Measurements from ENCODE around the gene SLC46A3. TPM values are rescaled to one million over a fixed set of nuclear protein-coding genes. Genes with fewer than 3 reads are reported as not detected.

Gene SLC46A3
- total RNA-seq, 2 experiments from 2014 or later, result 4.3 to 10.2 TPM

GRCh38 chr13:28744656-28745055 lies 25.9 kb upstream of the SLC46A3 start:
- H3K9me3 ChIP-seq (ENCODE audit: low read length), result no peaks in the 10 kb centered on the region
- BruUV-seq (replicated peaks), result no TSS peak
- ChIA-PET POLR2A (no interaction called here), CTCF (ENCODE audit: unreplicated experiment) (no interaction called here)
- no peaks in the 10 kb centered on the region for H3K9me2 ChIP-seq (ENCODE audit: insufficient read depth, low read length)
- H2AFZ ChIP-seq (ENCODE audit: low read length), result no peak overlapping the region
- no peak overlapping the region for H3K4me2 ChIP-seq (ENCODE audit: low read length)
- no peak overlapping the region for H3K4me3 ChIP-seq (ENCODE audit: low read depth, low read length, poor library complexity, severe bottlenecking)
- no peaks in the 10 kb centered on the region for H3K79me2 ChIP-seq (ENCODE audit: insufficient read depth, low read depth, low read length)
- no peaks in the 10 kb centered on the region for H3K4me1 ChIP-seq (ENCODE audit: insufficient read depth, low read length, poor library complexity, severe bottlenecking)
- no peak overlapping the region for H3K27ac ChIP-seq (ENCODE audit: low read depth, low read length, poor library complexity, severe bottlenecking)
- no peaks in the 10 kb centered on the region for H3K36me3 ChIP-seq (ENCODE audit: insufficient read depth, low read length)
- intact Hi-C loops (cut with micrococcal nuclease; ENCODE audit: unreplicated experiment), result no loop called here
- no peak for DNase-seq (ENCODE audit: low spot score)
- TF ChIP-seq, protein P1, sequence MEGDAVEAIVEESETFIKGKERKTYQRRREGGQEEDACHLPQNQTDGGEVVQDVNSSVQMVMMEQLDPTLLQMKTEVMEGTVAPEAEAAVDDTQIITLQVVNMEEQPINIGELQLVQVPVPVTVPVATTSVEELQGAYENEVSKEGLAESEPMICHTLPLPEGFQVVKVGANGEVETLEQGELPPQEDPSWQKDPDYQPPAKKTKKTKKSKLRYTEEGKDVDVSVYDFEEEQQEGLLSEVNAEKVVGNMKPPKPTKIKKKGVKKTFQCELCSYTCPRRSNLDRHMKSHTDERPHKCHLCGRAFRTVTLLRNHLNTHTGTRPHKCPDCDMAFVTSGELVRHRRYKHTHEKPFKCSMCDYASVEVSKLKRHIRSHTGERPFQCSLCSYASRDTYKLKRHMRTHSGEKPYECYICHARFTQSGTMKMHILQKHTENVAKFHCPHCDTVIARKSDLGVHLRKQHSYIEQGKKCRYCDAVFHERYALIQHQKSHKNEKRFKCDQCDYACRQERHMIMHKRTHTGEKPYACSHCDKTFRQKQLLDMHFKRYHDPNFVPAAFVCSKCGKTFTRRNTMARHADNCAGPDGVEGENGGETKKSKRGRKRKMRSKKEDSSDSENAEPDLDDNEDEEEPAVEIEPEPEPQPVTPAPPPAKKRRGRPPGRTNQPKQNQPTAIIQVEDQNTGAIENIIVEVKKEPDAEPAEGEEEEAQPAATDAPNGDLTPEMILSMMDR (conservative IDR thresholded peaks at IDR 0.05; ENCODE audit: low read length), result no peak
- TF ChIP-seq EZH2phosphoT487 (IDR thresholded peaks at IDR 0.05; ENCODE audit: borderline replicate concordance, low read depth, low read length), result no peak
- no peaks in the 10 kb centered on the region for H4K20me1 ChIP-seq (ENCODE audit: insufficient read depth, low read length)

- Histone ChIP-seq H3K27ac (ENCODE audit: low read depth, low read length, poor library complexity, severe bottlenecking) (no peak overlapping the region), H3K9me3 (ENCODE audit: low read length) (no peaks in the 10 kb centered on the region), H2AFZ (ENCODE audit: low read length) (no peak overlapping the region), H3K79me2 (ENCODE audit: insufficient read depth, low read depth, low read length) (no peaks in the 10 kb centered on the region), H3K4me3 (ENCODE audit: low read depth, low read length, poor library complexity, severe bottlenecking) (no peak overlapping the region), H3K9me2 (ENCODE audit: insufficient read depth, low read length) (no peaks in the 10 kb centered on the region), H3K4me2 (ENCODE audit: low read length) (no peak overlapping the region), H4K20me1 (ENCODE audit: insufficient read depth, low read length) (no peaks in the 10 kb centered on the region), H3K4me1 (ENCODE audit: insufficient read depth, low read length, poor library complexity, severe bottlenecking) (no peaks in the 10 kb centered on the region), H3K36me3 (ENCODE audit: insufficient read depth, low read length) (no peaks in the 10 kb centered on the region)
- ChIA-PET CTCF (ENCODE audit: unreplicated experiment) (no interaction called here), POLR2A (no interaction called here)
- TF ChIP-seq, protein P1 (conservative IDR thresholded peaks at IDR 0.05; ENCODE audit: low read length), result no peak
- no peak for TF ChIP-seq EZH2phosphoT487 (IDR thresholded peaks at IDR 0.05; ENCODE audit: borderline replicate concordance, low read depth, low read length)
- no TSS peak for BruUV-seq (replicated peaks)
- no peak for DNase-seq (ENCODE audit: low spot score)
- intact Hi-C loops (cut with micrococcal nuclease; ENCODE audit: unreplicated experiment), result no loop called here
Observed at GRCh38 chr13:28744091-28744536, 25.3 kb upstream of the SLC46A3 start.

DNA sequence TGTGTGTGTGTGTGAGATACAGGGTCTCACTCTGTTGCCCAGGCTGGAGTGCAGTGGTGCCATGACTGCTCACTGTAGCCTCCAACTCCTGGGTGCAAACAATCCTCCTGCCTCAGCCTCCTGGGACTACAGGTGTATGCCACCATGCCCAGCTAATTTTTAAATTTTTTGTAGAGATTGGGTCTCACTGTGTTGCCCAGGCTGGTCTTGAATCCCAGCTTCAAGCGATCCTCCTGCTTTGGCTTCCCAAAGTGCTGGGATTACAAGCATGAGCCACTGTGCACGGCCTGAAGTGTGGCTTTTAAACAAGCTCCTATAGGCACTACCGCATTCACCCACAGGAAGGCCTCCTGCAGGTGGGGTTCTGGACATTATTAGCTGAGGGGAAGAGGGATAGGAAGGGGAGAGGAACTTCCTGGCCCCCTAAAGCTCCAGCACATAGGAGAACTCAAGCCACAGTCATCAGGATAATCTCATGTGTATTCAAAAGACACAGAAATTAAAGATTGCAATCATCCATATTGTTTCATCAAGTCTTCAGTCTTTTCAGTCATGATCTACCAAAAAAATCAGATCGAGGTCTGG lies 24.8 kb upstream of the SLC46A3 start:
- no peak overlapping the region for H3K4me3 ChIP-seq (ENCODE audit: low read depth, low read length, poor library complexity, severe bottlenecking)
- no peak overlapping the region for H3K4me2 ChIP-seq (ENCODE audit: low read length)
- intact Hi-C loops (cut with micrococcal nuclease; ENCODE audit: unreplicated experiment), result no loop called here
- POLR2A ChIA-PET, result no interaction called here
- DNase-seq (ENCODE audit: low spot score), result no peak
- H3K4me1 ChIP-seq (ENCODE audit: insufficient read depth, low read length, poor library complexity, severe bottlenecking), result no peaks in the 10 kb centered on the region
- TF ChIP-seq, protein P1 (conservative IDR thresholded peaks at IDR 0.05; ENCODE audit: low read length), result no peak
- TF ChIP-seq EZH2phosphoT487 (IDR thresholded peaks at IDR 0.05; ENCODE audit: borderline replicate concordance, low read depth, low read length), result no peak
- no peaks in the 10 kb centered on the region for H3K79me2 ChIP-seq (ENCODE audit: insufficient read depth, low read depth, low read length)
- no peak overlapping the region for H3K27ac ChIP-seq (ENCODE audit: low read depth, low read length, poor library complexity, severe bottlenecking)
- BruUV-seq (replicated peaks), result no TSS peak
- H4K20me1 ChIP-seq (ENCODE audit: insufficient read depth, low read length), result no peaks in the 10 kb centered on the region
- H2AFZ ChIP-seq (ENCODE audit: low read length), result no peak overlapping the region
- H3K9me2 ChIP-seq (ENCODE audit: insufficient read depth, low read length), result no peaks in the 10 kb centered on the region
- no peaks in the 10 kb centered on the region for H3K36me3 ChIP-seq (ENCODE audit: insufficient read depth, low read length)
- no peaks in the 10 kb centered on the region for H3K9me3 ChIP-seq (ENCODE audit: low read length)
- CTCF ChIA-PET (ENCODE audit: unreplicated experiment), result no interaction called here
